HFF-Myc (cell line): Measurements from ENCODE around the gene BICC1.

Experiments
- DNase-seq: peaks from one replicate; pipeline ENCODE4 v3.0.0-alpha.2; 2011; ENCODE audit warnings: low read depth; ENCODE audit errors: extremely low read depth
- H3K4me3 ChIP-seq: replicated peaks from 2 replicates; pipeline ENCODE4 v1.5.1; 2011; ENCODE audit warnings: low read depth, mild to moderate bottlenecking, control low read depth, low read length
- CTCF ChIP-seq: IDR thresholded peaks from 2 replicates; pipeline ENCODE4 v1.5.1; 2012; ENCODE audit warnings: mild to moderate bottlenecking, low read depth, low read length, control low read depth; ENCODE audit errors: missing control alignments

Gene BICC1

GRCh38 chr10:58665361-58665760 is 152.7 kb downstream of the BICC1 start:
- DNase-seq: no peak
- no peak overlapping the region for H3K4me3 ChIP-seq
- TF ChIP-seq CTCF: no peak

DNA sequence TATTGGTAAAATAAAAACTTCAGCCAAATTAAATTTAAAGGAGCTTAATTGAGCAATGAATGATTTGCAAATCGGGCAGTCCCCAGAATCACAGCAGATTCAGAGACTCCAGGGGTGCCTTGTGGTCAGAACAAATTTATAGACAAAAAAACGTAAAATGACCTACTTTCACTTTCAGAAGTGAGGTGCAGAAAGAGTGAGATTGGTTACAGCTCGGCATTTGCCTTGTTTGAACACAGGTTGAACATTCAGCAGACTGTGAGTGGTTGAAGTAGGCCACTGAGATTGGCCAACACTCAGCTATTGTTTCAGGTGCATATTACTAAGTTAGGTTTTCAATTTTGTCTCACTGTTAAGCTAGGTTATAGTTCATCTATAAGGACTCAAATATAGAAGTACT is 153.4 kb downstream of the BICC1 start:
- TF ChIP-seq CTCF: no peak
- no peak overlapping the region for H3K4me3 ChIP-seq
- no peak for DNase-seq

DNA sequence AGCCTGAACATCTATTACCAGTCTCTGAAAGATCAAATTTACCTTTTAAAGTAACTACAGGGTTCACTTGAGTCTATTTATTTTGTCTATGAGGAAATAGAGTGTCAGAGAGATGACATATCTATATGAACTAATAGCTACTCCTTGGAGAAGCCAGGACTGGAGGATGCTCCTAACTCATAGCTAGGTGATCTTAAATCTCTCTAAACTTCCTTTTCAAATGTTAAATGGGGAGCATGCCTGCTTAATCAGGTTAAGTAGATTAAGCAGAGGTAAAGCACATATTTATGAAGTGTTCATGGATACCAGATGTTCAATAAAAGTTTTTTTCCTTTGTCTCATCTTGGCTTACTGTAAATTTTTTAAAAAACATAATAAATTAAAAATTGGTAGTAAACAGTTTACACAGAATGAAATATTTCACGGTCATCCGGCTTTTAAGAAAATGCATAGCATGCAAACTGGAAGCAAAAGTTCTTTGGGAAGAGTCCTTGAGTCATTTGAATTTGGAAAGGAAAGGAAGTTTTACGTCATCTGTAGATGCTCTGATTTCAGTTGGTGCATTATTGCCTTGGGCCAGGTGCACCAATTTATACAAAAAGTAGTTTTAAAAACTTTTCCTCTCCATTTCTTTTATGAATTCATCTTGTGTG is 155.1 kb downstream of the BICC1 start:
- DNase-seq: peak; percentile 39

DNA sequence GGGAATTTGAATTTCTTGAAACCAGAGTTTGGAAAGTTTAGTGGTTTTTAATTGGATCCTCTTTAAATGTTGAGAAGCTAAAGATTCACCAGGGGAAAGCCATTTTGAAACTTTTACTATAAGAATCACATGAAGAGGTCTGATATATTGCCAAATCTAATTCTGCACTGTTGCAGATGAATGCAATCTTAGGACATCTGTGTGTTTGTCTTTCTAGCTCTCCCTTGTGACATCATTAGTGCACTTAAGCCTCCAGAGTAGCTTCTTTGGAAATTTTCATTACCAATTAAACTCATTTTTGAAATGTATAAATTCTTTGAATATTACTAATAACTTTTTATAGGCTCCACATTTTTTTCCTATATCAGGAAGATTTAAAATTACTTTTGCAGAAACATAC is 160.2 kb downstream of the BICC1 start:
- TF ChIP-seq CTCF: no peak
- no peak overlapping the region for H3K4me3 ChIP-seq
- peak; percentile 20 for DNase-seq

More for the DNA sequence above, 155.1 kb downstream of the BICC1 start:
- TF ChIP-seq CTCF: no peak
- H3K4me3 ChIP-seq: no peak overlapping the region

DNA sequence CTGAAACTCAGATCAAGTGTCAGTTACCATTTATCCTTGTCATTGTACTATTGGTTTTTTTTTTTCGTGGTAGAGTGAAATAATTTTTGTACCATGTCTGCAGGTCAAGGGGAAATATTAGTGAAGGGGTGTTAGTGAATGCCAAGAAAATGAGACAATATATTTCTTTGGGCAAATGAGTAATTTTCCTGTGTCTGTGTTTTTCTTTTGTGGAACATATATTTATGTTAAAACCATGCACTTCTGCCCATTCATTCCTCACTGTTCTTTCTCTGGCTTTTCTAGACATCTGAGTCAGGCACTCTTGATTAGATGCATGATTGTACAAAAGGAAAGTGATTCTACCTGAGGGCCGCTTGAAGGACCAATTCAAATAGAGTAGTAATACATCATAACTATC is 161.6 kb downstream of the BICC1 start:
- H3K4me3 ChIP-seq: no peak overlapping the region
- no peak for TF ChIP-seq CTCF
- DNase-seq: no peak

- no peak overlapping the region for H3K4me3 ChIP-seq
- no peak for TF ChIP-seq CTCF
- DNase-seq: no peak
These were observed 162.6 kb downstream of the BICC1 start for GRCh38 chr10:58675321-58675720.

- DNase-seq: no peak
- TF ChIP-seq CTCF: no peak
- H3K4me3 ChIP-seq: no peak overlapping the region
These were observed 178.9 kb downstream of the BICC1 start for GRCh38 chr10:58691528-58691927.
